H1 (cell line): ENCODE results near the gene BCL3. TPM values are rescaled to one million over a fixed set of nuclear protein-coding genes. Genes with fewer than 3 reads are reported as not detected.

ENCODE experiments used
- CTCF ChIA-PET: fragments of 300-600 bp; sonication (Branson Sonifier 250); formaldehyde crosslinking; loops from one replicate; lab custom pipeline; 2021; ENCODE audit not compliant: partially characterized antibody; lab: Charles Lee
- POLR2A ChIA-PET: fragments of 300-600 bp; sonication (Branson Sonifier 250); formaldehyde crosslinking; loops from one replicate; lab custom pipeline; 2021; ENCODE audit warnings: inconsistent platforms; ENCODE audit not compliant: partially characterized antibody; lab: Charles Lee
- DNase-seq, 2 experiments: peaks; one replicate each; pipeline versions ENCODE4 v3.0.0 to v3.0.0-alpha.2; 2010 to 2022; ENCODE audit warnings: low spot score in 2 of 2, low read depth in 1 of 2, mixed read lengths in 1 of 2
- FAIRE-seq: peaks from 2 replicates; lab custom pipeline; 2011; peaks lifted over from hg19 to GRCh38; lab: Jason Lieb, UNC
- H2AFZ ChIP-seq: 2 replicates; pipeline ENCODE4 v1.8.1; 2012; ENCODE audit warnings: low read length, inconsistent platforms
- H2AK5ac ChIP-seq: 2 replicates; pipeline ENCODE4 v1.6.1; 2013; ENCODE audit warnings: low read depth, low read length
- H2BK120ac ChIP-seq: replicated peaks from 2 replicates; pipeline ENCODE3; 2013; ENCODE audit warnings: low read depth, low read length, inconsistent platforms
- H2BK12ac ChIP-seq: 2 replicates; pipeline ENCODE4 v1.6.1; 2013; ENCODE audit warnings: low read depth, low read length
- H2BK15ac ChIP-seq: 2 replicates; pipeline ENCODE4 v1.6.1; 2013; ENCODE audit warnings: low read length
- H2BK20ac ChIP-seq: 2 replicates; pipeline ENCODE4 v1.6.1; 2013; ENCODE audit warnings: low read length
- H2BK5ac ChIP-seq: 2 replicates; pipeline ENCODE4 v1.6.1; 2013; ENCODE audit warnings: low read depth, low read length
- H3K14ac ChIP-seq: 2 replicates; pipeline ENCODE4 v1.6.1; 2013; ENCODE audit warnings: inconsistent platforms; ENCODE audit not compliant: insufficient read length
- H3K18ac ChIP-seq: 2 replicates; pipeline ENCODE4 v1.6.1; 2013; ENCODE audit warnings: low read length; ENCODE audit errors: extremely low read depth
- H3K23ac ChIP-seq: 2 replicates; pipeline ENCODE4 v1.6.1; 2013; ENCODE audit warnings: inconsistent platforms; ENCODE audit not compliant: insufficient read length
- H3K23me2 ChIP-seq: 2 replicates; pipeline ENCODE4 v1.6.1; 2013; ENCODE audit warnings: low read depth, low read length
- H3K27ac ChIP-seq: 2 replicates; pipeline ENCODE4 v1.6.1; 2011; ENCODE audit warnings: low read depth, low read length, inconsistent platforms
- H3K27me3 ChIP-seq, 4 experiments: replicated peaks in 1 of 4; 1 replicate in 1 of 4; 2 replicates in 3 of 4; pipeline versions ENCODE4 v1.6.1 to v1.8.1; 2011 to 2013; ENCODE audit warnings: low read length in 3 of 4, mild to moderate bottlenecking in 3 of 4, inconsistent platforms in 2 of 4, mixed read lengths in 2 of 4, moderate library complexity in 1 of 4; ENCODE audit not compliant: control insufficient read depth in 3 of 4, insufficient read depth in 3 of 4; ENCODE audit errors: extremely low read depth in 1 of 4
- H3K36me3 ChIP-seq, 4 experiments: 2 replicates each; pipeline versions ENCODE4 v1.6.1 to v1.8.1; 2011 to 2013; ENCODE audit warnings: mild to moderate bottlenecking in 4 of 4, low read length in 3 of 4, moderate library complexity in 2 of 4, control low read depth in 1 of 4, inconsistent platforms in 1 of 4; ENCODE audit not compliant: insufficient read depth in 4 of 4, control insufficient read depth in 2 of 4
- H3K4ac ChIP-seq: replicated peaks from 2 replicates; pipeline ENCODE3; 2013; ENCODE audit warnings: low read length, low read depth, mixed read lengths, inconsistent platforms; ENCODE audit not compliant: insufficient read length
- H3K4me1 ChIP-seq, 4 experiments: replicated peaks in 1 of 4; 1 replicate in 1 of 4; 2 replicates in 3 of 4; pipeline versions ENCODE4 v1.6.1 to v1.8.1; 2011 to 2013; ENCODE audit warnings: low read length in 3 of 4, inconsistent platforms in 2 of 4, mixed read lengths in 1 of 4; ENCODE audit not compliant: insufficient read depth in 4 of 4, control insufficient read depth in 3 of 4
- H3K4me2 ChIP-seq, 2 experiments: 2 replicates each; pipeline versions ENCODE4 v1.6.1 to v1.8.1; 2011 to 2013; ENCODE audit warnings: low read depth in 2 of 2, low read length in 2 of 2, control low read depth in 1 of 2, inconsistent platforms in 1 of 2, mild to moderate bottlenecking in 1 of 2; ENCODE audit not compliant: insufficient read depth in 1 of 2
- H3K4me3 ChIP-seq, 4 experiments: fragments of 200-600, 300-600 bp in 1 of 4; sonication (generic), shearing (Covaris generic), sonication (Bioruptor Twin) in 1 of 4; 2 replicates each; pipeline versions ENCODE4 v1.5.1 to v1.8.1; 2011 to 2016; ENCODE audit warnings: low read length in 4 of 4, low read depth in 3 of 4, control low read depth in 2 of 4, inconsistent platforms in 2 of 4, mild to moderate bottlenecking in 2 of 4, mixed read lengths in 1 of 4, moderate library complexity in 1 of 4; ENCODE audit not compliant: insufficient read depth in 2 of 4; ENCODE audit errors: extremely low read depth in 1 of 4
- H3K56ac ChIP-seq: replicated peaks from 2 replicates; pipeline ENCODE3; 2013; ENCODE audit warnings: low read depth, mild to moderate bottlenecking, mixed read lengths, low read length, inconsistent platforms; ENCODE audit not compliant: insufficient read length
- H3K79me1 ChIP-seq: 2 replicates; pipeline ENCODE4 v1.6.1; 2013; ENCODE audit warnings: low read depth, low read length, control low read depth
- H3K79me2 ChIP-seq, 2 experiments: 2 replicates each; pipeline versions ENCODE4 v1.6.1 to v1.8.1; 2012 to 2013; ENCODE audit warnings: low read length in 2 of 2, mild to moderate bottlenecking in 2 of 2, inconsistent platforms in 1 of 2; ENCODE audit not compliant: insufficient read depth in 2 of 2, control insufficient read depth in 1 of 2
- H3K9ac ChIP-seq, 4 experiments: replicated peaks in 1 of 4; 1 replicate in 1 of 4; 2 replicates in 3 of 4; pipeline versions ENCODE4 v1.6.1 to v1.8.1; 2011 to 2013; ENCODE audit warnings: low read depth in 3 of 4, low read length in 3 of 4, control low read depth in 2 of 4, mild to moderate bottlenecking in 2 of 4, moderate library complexity in 2 of 4, inconsistent platforms in 1 of 4; ENCODE audit errors: extremely low read depth in 1 of 4
- H3K9me3 ChIP-seq, 2 experiments: 2 replicates each; pipeline versions ENCODE4 v1.6.1 to v1.8.1; 2012 to 2013; ENCODE audit warnings: mild to moderate bottlenecking in 2 of 2, moderate library complexity in 2 of 2, control low read depth in 1 of 2, inconsistent platforms in 1 of 2, low read depth in 1 of 2, low read length in 1 of 2, mixed read lengths in 1 of 2; ENCODE audit not compliant: insufficient read depth in 2 of 2
- H4K20me1 ChIP-seq, 2 experiments: replicated peaks in 1 of 2; 2 replicates each; pipeline versions ENCODE3 to v1.8.1; 2011 to 2013; ENCODE audit warnings: inconsistent platforms in 2 of 2, low read length in 2 of 2, mild to moderate bottlenecking in 1 of 2; ENCODE audit not compliant: insufficient read depth in 2 of 2, control insufficient read depth in 1 of 2
- H4K5ac ChIP-seq: 2 replicates; pipeline ENCODE4 v1.6.1; 2013; ENCODE audit warnings: low read length, low read depth, mixed read lengths, inconsistent platforms; ENCODE audit not compliant: insufficient read length
- H4K8ac ChIP-seq: 2 replicates; pipeline ENCODE4 v1.8.0; 2013; ENCODE audit warnings: mild to moderate bottlenecking, moderate library complexity, low read length, inconsistent platforms; ENCODE audit not compliant: insufficient read depth; ENCODE audit errors: extremely low read depth
- H4K91ac ChIP-seq: replicated peaks from 2 replicates; pipeline ENCODE3; 2013; ENCODE audit warnings: low read length, mixed read lengths, inconsistent platforms; ENCODE audit not compliant: insufficient read length
- CHD2 ChIP-seq: IDR thresholded peaks from 2 replicates; pipeline ENCODE4 v1.6.1; 2012; ENCODE audit warnings: low read length, improper control_type of control experiment
- CTBP2 ChIP-seq: IDR thresholded peaks from 2 replicates; pipeline ENCODE4 v1.7.0; 2011; ENCODE audit warnings: borderline replicate concordance, mild to moderate bottlenecking, moderate library complexity, mixed read lengths, low read length; ENCODE audit not compliant: insufficient read depth, insufficient read length
- EP300 ChIP-seq, 2 experiments: IDR thresholded peaks; 1 replicate in 1 of 2; 2 replicates in 1 of 2; pipeline ENCODE4 v1.6.1; 2011 to 2012; ENCODE audit warnings: low read depth in 2 of 2, low read length in 2 of 2, mild to moderate bottlenecking in 2 of 2, borderline replicate concordance in 1 of 2, inconsistent platforms in 1 of 2, moderate library complexity in 1 of 2
- EZH2 ChIP-seq: fragments of 200-600 bp; sonication (generic); IDR thresholded peaks from 2 replicates; pipeline ENCODE4 v1.7.1; 2012; ENCODE audit warnings: low read depth, mild to moderate bottlenecking, moderate library complexity, low read length, inconsistent platforms; ENCODE audit not compliant: severe bottlenecking
- GTF2F1 ChIP-seq: IDR thresholded peaks from 2 replicates; pipeline ENCODE4 v1.6.1; 2012; ENCODE audit warnings: low read depth, low read length, improper control_type of control experiment, borderline replicate concordance
- JUND ChIP-seq: IDR thresholded peaks from 2 replicates; pipeline ENCODE4 v1.6.1; 2011; ENCODE audit warnings: mild to moderate bottlenecking, improper control_type of control experiment, low read length
- SP2 ChIP-seq: IDR thresholded peaks from 2 replicates; pipeline ENCODE4 v1.6.1; 2012; ENCODE audit warnings: mild to moderate bottlenecking, low read length, inconsistent platforms
- TBP ChIP-seq: IDR thresholded peaks from 2 replicates; pipeline ENCODE4 v1.6.1; 2011; ENCODE audit warnings: low read depth, low read length, improper control_type of control experiment
- TCF12 ChIP-seq: IDR thresholded peaks from 2 replicates; pipeline ENCODE4 v1.6.1; 2011; ENCODE audit warnings: low read depth, mild to moderate bottlenecking, low read length
- ZNF274 ChIP-seq: IDR thresholded peaks from 2 replicates; pipeline ENCODE4 v1.7.0; 2012; ENCODE audit warnings: low read length, borderline replicate concordance; ENCODE audit errors: extremely low read depth
- WGBS, 2 experiments: shearing (Covaris generic) in 1 of 2; methylation state at CpG; one replicate each; pipeline versions ENCODE4 v1.1.6 to v1.1.7; 2013 to 2015; ENCODE audit warnings: low lambda C conversion rate in 2 of 2, mixed read lengths in 2 of 2, inconsistent platforms in 1 of 2, low coverage in 1 of 2, missing lambda C conversion rate in 1 of 2; ENCODE audit not compliant: insufficient replicate concordance in 2 of 2, insufficient coverage in 1 of 2, insufficient read length in 1 of 2; ENCODE audit errors: extremely low coverage in 1 of 2, missing lambda C conversion rate in 1 of 2; 5-methylcytosine and 5-hydroxymethylcytosine counted together
- polyA plus RNA-seq, 7 experiments: library from polyadenylated mRNA; depleted of rRNA in 3 of 7; stranded (reverse) in 5 of 7; unstranded in 2 of 7; fragments of >200 nt in 5 of 7; fragments of 200-250 nt in 2 of 7; gene quantifications; 1 replicate in 5 of 7; 2 replicates in 1 of 7; 4 replicates in 1 of 7; pipeline versions ENCODE4 v1.2.1 to v1.2.3, GENCODE V29; 2011 to 2013; ENCODE audit warnings: missing spikeins in 2 of 7, mixed read lengths in 2 of 7
- total RNA-seq: library from RNA; stranded (reverse); fragmentation: NEBNext Ultra II Directional; extraction: Animal tissue kit (Norgen Biotek cat#: 25700); gene quantifications from 2 replicates; pipeline ENCODE4 v1.2.1, GENCODE V29; 2021
- TF ChIP-seq, protein P1 (sequence below): IDR thresholded peaks from 2 replicates; pipeline ENCODE4 v1.6.1; 2011; ENCODE audit warnings: low read depth, mild to moderate bottlenecking, low read length; ENCODE audit not compliant: insufficient read depth
- TF ChIP-seq, protein P2 (sequence below): IDR thresholded peaks from 2 replicates; pipeline ENCODE4 v1.6.1; 2012; ENCODE audit warnings: low read length, inconsistent platforms

Gene BCL3
- total and polyA plus RNA-seq, 2 of the 8 experiments (the other 6 are each of a cell fraction or from before 2014, with no cell fraction given), result 0.88 to 2.4 TPM

DNA sequence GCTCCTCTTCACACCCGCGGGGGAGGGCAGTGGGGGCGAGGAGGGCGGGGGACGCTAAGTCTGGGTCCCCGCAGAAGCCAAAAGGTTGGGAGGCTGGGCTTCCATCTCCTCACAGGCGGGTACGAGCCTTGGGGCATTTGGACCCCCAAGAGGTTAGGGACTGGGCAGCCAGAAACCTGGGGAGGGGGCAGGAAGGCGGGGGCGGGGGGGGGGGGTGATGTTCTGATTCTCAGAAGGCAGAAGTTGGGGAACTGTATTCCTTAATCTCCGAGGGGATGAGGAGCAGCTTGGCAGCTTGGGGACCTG lies 5.1 kb downstream of the BCL3 start:
- no peak overlapping the region for H2BK5ac ChIP-seq
- FAIRE-seq (no peak), DNase-seq (no peak)
- H2BK20ac ChIP-seq, result no peak overlapping the region
- H3K79me2 ChIP-seq, result no peaks in the 10 kb centered on the region
- H3K9me3 ChIP-seq, result no peaks in the 10 kb centered on the region
- ChIA-PET POLR2A (interaction anchor here (0.9 to 1.7 kb wide), 4 partner anchors 10 to 95 kb away, joined by 3 to 6 read pairs (median 4); no protein-coding TSS in a partner anchor), CTCF (interaction anchor here (0.5 to 4.0 kb wide), 9 partner anchors 13 to 59 kb away, joined by 3 to 32 read pairs (median 5); no protein-coding TSS in a partner anchor)
- H3K4me2 ChIP-seq, result peak overlapping the region; percentile 73 to 96
- H2AK5ac ChIP-seq, result no peak overlapping the region
- no peak overlapping the region for H3K9ac ChIP-seq
- H3K27ac ChIP-seq, result no peak overlapping the region
- WGBS, 2 experiments, result no CpG with 5 or more reads among the region's 11 CpGs
- no peak overlapping the region for H2BK12ac ChIP-seq
- no peaks in the 10 kb centered on the region for H3K79me1 ChIP-seq
- no peak overlapping the region for H2AFZ ChIP-seq
- H3K4me1 ChIP-seq, result peaks cover 15 to 42% (median 17%) of the 10 kb centered on the region in 4 experiments
- H3K18ac ChIP-seq, result no peak overlapping the region; the same call in 1 of the 2 replicates
- H2BK15ac ChIP-seq, result no peak overlapping the region
- no peak overlapping the region; the same call in 1 of the 2 replicates for H4K8ac ChIP-seq
- peaks cover 36 to 83% (median 71%) of the 10 kb centered on the region in 4 experiments for H3K27me3 ChIP-seq
- no peak overlapping the region for H3K14ac ChIP-seq
- peaks cover 0 to 6% of the 10 kb centered on the region in 2 experiments for H4K20me1 ChIP-seq
- peaks cover 28% of the 10 kb centered on the region for H3K23me2 ChIP-seq
- no peak overlapping the region for H3K4ac ChIP-seq
- no peak overlapping the region for H4K5ac ChIP-seq
- peak overlapping the region; percentile 32 to 66 (median 39); a peak in 6 of 8 replicates for H3K4me3 ChIP-seq
- no peak overlapping the region for H2BK120ac ChIP-seq
- no peak overlapping the region for H3K23ac ChIP-seq
- H4K91ac ChIP-seq, result no peak overlapping the region
- H3K36me3 ChIP-seq, result no peaks in the 10 kb centered on the region
- H3K56ac ChIP-seq, result no peak overlapping the region
- TF ChIP-seq JUND, result no peak
- no peak for TF ChIP-seq EZH2
- no peak for TF ChIP-seq TBP
- TF ChIP-seq CHD2, result no peak
- no peak for TF ChIP-seq GTF2F1
- no peak for TF ChIP-seq ZNF274
- TF ChIP-seq, protein P1, sequence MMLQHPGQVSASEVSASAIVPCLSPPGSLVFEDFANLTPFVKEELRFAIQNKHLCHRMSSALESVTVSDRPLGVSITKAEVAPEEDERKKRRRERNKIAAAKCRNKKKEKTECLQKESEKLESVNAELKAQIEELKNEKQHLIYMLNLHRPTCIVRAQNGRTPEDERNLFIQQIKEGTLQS, result no peak
- TF ChIP-seq SP2, result no peak
- TF ChIP-seq, protein P2, sequence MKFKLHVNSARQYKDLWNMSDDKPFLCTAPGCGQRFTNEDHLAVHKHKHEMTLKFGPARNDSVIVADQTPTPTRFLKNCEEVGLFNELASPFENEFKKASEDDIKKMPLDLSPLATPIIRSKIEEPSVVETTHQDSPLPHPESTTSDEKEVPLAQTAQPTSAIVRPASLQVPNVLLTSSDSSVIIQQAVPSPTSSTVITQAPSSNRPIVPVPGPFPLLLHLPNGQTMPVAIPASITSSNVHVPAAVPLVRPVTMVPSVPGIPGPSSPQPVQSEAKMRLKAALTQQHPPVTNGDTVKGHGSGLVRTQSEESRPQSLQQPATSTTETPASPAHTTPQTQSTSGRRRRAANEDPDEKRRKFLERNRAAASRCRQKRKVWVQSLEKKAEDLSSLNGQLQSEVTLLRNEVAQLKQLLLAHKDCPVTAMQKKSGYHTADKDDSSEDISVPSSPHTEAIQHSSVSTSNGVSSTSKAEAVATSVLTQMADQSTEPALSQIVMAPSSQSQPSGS, result no peak
- TF ChIP-seq TCF12, result no peak
- TF ChIP-seq EP300 (IDR thresholded peaks at IDR 0.05; ENCODE audit: borderline replicate concordance in 1 of 2, low read depth in 2 of 2, low read length in 2 of 2), result no peak
- TF ChIP-seq CTBP2, result no peak
